HG03066 (cell line): ENCODE results near the gene PPP2R5A.
A peak's percentile ranks its signal among the peaks of the same experiment; 100 is the strongest.
"Not testable (repeated sequence)": the region's sequence is repeated elsewhere in the genome, so short reads cannot be mapped to it uniquely, and the experiment has no call there.

Source experiments
- ATAC-seq: cut with Tn5 transposase; IDR thresholded peaks from one replicate; pipeline ENCODE4 v1.9.1; 2021; ENCODE audit warnings: low read depth; ENCODE audit not compliant: unreplicated experiment

PPP2R5A gene

GRCh38 chr1:212351588-212352362, 66.6 kb downstream of the PPP2R5A start:
- ATAC-seq, result no peak

- ATAC-seq, result no peak
Measured at GRCh38 chr1:212353181-212353580, 68.0 kb downstream of the PPP2R5A start.

DNA sequence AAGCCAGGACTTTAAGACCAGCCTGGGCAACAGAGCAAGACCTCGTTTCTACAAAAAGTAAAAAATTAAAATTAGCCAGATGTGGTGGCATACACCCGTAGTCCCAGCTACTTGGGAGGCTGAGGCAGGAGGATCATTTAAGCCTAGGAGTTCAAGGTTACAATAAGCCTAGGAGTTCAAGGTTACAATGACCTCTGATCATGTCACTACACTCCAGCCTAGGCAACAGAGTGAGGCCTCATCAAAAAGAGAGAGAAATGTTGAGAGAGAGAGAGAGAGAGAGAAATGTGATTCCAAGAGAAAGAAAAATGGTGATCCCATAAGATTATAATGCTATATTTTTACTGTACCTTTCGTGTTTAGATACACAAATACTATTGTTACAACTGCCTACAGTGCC, 69.3 kb downstream of the PPP2R5A start:
- no peak for ATAC-seq

- ATAC-seq, result no peak
Measured at GRCh38 chr1:212355230-212355969, 70.2 kb downstream of the PPP2R5A start.

- ATAC-seq, result no peak
Measured at GRCh38 chr1:212359794-212360479, 74.7 kb downstream of the PPP2R5A start.

DNA sequence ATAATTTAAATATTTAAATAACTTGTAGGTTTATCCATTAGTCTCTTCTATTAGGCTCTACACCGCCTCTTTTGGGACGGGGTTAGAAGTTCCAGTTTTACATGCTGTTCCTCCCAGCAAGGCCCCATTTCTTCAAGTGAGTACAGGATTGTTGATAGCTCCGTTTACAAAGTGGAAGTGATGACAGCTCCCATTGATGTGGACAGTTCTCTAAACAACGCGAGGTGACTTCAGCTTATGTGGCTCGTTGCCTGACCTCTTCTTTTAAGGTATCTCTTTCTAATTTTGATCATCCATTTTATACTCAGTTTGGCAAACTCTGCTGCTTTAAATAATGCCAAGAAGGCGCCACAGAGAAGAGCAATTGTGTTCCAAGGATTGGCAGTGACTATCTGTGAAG, 79.8 kb downstream of the PPP2R5A start:
- ATAC-seq, result no peak

GRCh38 chr1:212366901-212367300, 81.7 kb downstream of the PPP2R5A start:
- no peak for ATAC-seq

GRCh38 chr1:212367474-212368072, 82.4 kb downstream of the PPP2R5A start:
- ATAC-seq, result no peak

- ATAC-seq, result peak; percentile 65
Measured at GRCh38 chr1:212368073-212368484, 82.9 kb downstream of the PPP2R5A start.

DNA sequence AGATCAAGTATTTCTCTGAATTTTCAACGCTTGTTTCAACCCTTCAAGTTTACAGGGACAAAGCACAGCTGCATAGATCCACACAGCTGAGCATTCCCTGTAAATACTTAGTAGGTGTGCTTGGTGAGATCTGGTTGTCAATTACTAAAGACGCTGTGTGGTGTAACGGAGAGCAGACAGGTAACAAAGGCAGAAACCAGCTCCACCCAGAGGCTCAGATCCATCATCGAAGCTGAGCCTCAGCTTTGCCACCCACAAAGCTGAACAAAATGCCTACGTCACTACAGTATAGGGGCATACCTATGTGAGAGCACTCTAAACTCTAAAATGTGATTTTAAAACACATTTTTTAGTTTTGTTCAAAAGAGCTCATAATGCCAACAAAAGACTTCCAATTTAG, 90.8 kb downstream of the PPP2R5A start:
- no peak for ATAC-seq

- ATAC-seq, result no peak
Measured at GRCh38 chr1:212377644-212378043, 92.4 kb downstream of the PPP2R5A start.

DNA sequence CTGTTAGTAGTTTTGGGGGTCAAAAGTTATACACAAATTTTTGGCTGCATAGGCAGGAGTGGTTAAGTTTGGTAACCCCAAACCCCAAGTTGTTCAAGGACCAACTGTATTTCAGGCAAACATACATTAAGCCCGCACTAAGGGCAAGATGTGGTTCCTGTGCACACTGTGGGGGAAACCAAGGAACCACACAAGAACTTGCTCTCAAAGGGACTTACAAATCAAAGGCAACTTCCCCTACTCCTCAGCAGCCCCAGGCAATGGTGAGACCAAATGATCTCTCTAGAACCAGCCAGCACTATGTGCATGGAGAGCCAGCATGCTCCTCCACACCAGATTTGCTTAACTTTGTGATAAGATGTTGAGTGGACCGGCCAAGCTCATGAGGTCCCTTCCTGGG, 94.2 kb downstream of the PPP2R5A start:
- ATAC-seq, result no peak

DNA sequence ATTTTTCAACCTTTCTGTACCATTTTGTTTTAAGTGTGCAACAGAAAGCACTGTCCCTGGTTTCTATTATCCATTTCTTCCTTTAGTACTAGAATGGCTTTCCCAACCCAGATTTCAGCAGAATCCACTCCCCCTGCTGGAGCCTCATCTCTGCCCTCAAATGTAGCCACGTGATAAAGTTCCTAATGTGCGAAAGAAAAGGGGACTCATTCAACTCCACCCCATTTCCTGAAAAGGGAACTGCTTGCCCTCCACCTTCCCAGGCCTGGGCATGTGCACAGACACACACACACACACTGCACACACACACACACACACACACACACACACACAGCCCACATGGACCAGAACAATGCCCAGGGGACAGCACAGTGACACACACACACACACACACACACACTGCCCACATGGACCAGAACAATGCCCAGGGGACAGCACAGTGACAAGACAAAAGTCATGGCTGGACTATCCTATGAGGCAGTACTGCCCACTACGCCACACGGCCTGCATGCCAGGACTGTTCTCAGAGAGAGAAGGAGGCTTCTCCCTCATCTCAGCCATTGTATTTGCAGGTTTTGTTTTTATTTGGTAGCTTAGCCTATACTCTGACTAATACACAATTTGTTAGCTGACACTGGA, 96.3 kb downstream of the PPP2R5A start:
- no peak for ATAC-seq

DNA sequence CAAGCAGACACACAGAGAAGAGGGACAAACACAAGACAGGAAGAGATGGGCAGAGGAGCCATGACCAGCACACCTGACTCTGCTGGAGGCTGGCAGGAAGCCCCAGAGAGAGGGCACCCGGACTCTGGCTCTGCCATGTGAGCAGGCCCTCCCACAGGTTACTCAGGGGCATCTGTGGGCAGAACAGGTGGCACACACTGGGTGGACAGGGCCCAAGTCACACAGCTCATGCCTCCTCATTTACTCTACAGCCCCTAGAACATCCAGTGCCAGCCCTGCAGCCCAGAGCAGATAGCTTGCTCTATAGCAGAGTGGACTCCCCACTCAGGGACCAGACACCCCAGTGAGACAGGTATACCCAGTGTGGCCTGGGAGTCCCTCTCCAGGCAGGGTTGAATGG, 100.8 kb downstream of the PPP2R5A start:
- ATAC-seq, result no peak

- ATAC-seq, result no peak
Measured at GRCh38 chr1:212388985-212389716, 103.9 kb downstream of the PPP2R5A start.

- not testable (repeated sequence) for ATAC-seq
Measured at GRCh38 chr1:212395678-212396437, 110.6 kb downstream of the PPP2R5A start.

DNA sequence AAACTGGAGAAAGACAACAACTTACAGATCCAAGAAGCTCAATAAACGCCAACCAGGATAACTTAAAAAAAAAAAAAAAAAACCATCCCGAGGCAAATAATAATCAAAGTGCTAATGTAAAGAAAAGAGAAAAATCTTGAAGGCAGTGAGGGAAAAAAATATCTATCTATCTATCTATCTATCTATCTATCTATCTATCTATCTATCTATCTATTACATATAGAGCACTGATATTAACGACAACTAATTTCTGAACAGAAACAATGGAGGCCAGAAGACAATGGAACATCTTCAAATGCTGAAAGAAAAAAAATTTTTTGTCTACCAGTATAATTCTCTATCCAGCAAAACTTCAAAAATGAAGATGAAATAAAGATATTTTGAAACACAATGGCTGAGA, 111.4 kb downstream of the PPP2R5A start:
- no peak for ATAC-seq

DNA sequence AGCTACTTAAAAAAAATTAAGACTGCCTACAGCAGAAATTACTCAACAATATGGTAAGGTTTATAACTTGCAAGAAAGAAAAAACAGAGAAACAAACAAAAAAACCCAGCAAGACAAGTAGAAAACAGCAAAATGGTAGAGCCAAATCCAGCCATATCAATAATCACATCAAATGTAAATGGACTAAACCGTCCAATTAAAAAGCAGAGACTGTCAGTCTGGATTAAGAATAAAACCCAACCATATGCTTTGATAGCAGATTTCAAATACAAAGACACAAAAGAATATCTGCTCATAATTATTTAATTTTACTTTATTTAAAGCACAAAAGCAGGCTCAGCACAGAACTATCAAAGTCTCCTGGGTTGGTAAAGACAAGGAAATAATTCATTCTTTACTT, 112.0 kb downstream of the PPP2R5A start:
- ATAC-seq, result no peak

DNA sequence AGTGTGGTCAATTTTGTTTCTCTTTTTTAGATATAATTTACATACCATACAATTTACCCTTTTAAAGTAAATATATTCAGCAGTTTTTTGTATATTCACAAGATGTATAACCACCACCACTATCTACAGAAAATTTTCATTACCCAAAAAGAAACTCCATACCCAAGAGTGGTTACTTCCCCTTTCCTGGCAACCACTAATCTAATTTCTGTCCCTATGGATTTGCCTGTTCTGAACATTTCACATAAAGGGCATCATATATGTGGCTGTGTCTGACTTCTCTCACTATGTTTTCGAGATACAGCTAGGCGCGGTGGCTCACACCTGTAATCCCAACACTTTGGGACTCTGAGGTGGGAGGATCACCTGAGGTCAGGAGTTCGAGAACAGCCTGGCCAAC, 115.8 kb downstream of the PPP2R5A start:
- no peak for ATAC-seq
